ENCODE results near the gene IL15RA.

DNA sequence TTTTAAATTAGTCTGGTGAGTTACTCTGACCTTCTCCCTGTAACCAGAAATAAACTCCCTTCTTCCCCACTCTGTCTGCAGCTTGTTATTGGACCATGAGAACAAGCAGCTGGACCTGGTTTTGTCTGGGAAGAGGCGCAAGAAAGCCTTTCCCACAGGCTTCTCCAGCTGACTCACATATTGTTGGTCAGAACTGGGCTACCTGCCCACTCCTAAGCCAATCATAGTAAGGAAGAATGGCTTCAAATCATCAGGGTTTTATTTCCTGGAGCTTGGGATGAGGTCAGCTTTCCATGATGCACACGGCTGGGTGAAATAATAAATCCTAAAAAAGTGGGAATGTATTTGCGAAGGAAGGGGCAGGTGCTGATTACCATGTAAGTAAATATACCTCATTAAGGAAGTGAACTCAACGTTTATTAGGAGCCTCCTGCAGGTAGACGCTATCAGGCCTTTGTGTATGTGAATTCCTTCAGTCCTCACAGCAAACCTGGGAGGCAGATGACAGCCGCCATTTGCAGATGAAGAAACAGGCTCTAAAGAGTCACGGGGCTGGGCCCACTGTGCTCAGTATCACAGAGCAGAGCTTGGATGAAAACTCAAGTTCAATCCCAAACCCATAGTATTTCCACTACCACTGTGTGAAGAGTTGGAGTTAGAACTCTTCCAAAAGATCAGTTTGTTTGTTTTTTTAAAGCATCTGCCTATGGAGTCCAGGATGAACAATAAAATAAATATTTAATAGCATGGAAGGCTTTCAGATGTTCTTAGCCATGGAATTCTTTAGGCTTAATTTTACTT is 32.8 kb downstream of the IL15RA start:
- TF ChIP-seq, protein P1, sequence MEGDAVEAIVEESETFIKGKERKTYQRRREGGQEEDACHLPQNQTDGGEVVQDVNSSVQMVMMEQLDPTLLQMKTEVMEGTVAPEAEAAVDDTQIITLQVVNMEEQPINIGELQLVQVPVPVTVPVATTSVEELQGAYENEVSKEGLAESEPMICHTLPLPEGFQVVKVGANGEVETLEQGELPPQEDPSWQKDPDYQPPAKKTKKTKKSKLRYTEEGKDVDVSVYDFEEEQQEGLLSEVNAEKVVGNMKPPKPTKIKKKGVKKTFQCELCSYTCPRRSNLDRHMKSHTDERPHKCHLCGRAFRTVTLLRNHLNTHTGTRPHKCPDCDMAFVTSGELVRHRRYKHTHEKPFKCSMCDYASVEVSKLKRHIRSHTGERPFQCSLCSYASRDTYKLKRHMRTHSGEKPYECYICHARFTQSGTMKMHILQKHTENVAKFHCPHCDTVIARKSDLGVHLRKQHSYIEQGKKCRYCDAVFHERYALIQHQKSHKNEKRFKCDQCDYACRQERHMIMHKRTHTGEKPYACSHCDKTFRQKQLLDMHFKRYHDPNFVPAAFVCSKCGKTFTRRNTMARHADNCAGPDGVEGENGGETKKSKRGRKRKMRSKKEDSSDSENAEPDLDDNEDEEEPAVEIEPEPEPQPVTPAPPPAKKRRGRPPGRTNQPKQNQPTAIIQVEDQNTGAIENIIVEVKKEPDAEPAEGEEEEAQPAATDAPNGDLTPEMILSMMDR (IDR thresholded peaks at IDR 0.05) = no peak
- TF ChIP-seq POLR2AphosphoS5 (IDR thresholded peaks at IDR 0.05) = peak; percentile 79 to 92 (median 79)
- no peak for TF ChIP-seq POLR2A (IDR thresholded peaks at IDR 0.05)
